CD4-positive, alpha-beta memory T cell (primary cell): Measurements from ENCODE around the gene PEF1. TPM values are rescaled to one million over a fixed set of nuclear protein-coding genes. Genes with fewer than 3 reads are reported as not detected.

Experiments
- CTCF ChIA-PET: fragments of 350-600 bp; sonication (Branson Sonifier 250); formaldehyde crosslinking; loops from one replicate; lab custom pipeline; 2021; ENCODE audit warnings: inconsistent platforms; ENCODE audit not compliant: partially characterized antibody; lab: Charles Lee
- POLR2A ChIA-PET: fragments of 350-600 bp; sonication (Branson Sonifier 250); formaldehyde crosslinking; loops from one replicate; lab custom pipeline; 2021; ENCODE audit not compliant: partially characterized antibody; lab: Charles Lee
- DNase-seq, 5 donors: peaks; one replicate each; pipeline versions ENCODE4 v3.0.0 to v3.0.0-alpha.2; 2020 to 2022; ENCODE audit warnings: mixed read lengths in 1 of 5
- H3K27ac ChIP-seq: one replicate; pipeline ENCODE4 v1.7.0; 2013; ENCODE audit warnings: low read depth, low read length
- H3K27me3 ChIP-seq: 2 replicates; pipeline ENCODE4 v1.7.0; 2013; ENCODE audit warnings: mild to moderate bottlenecking, low read length, moderate library complexity; ENCODE audit not compliant: insufficient read depth
- H3K36me3 ChIP-seq: 2 replicates; pipeline ENCODE4 v1.7.0; 2013; ENCODE audit warnings: mild to moderate bottlenecking, low read length, moderate library complexity; ENCODE audit not compliant: insufficient read depth
- H3K4me1 ChIP-seq: 2 replicates; pipeline ENCODE4 v1.7.0; 2013; ENCODE audit warnings: mild to moderate bottlenecking, low read length, moderate library complexity; ENCODE audit not compliant: insufficient read depth
- H3K4me3 ChIP-seq, 2 donors: one replicate each; pipeline ENCODE4 v1.7.0; 2013; ENCODE audit warnings: low read length in 2 of 2, mild to moderate bottlenecking in 1 of 2
- H3K9me3 ChIP-seq, 2 donors: one replicate each; pipeline ENCODE4 v1.7.0; 2013; ENCODE audit warnings: low read length in 2 of 2, control low read depth in 1 of 2; ENCODE audit not compliant: control insufficient read depth in 1 of 2
- H3K27ac Mint-ChIP-seq, 7 donors: one replicate each; pipeline ENCODE4 v1.8.0; 2020 to 2021; ENCODE audit warnings: mixed read lengths in 7 of 7, mild to moderate bottlenecking in 6 of 7, inconsistent platforms in 3 of 7, moderate library complexity in 3 of 7
- H3K27me3 Mint-ChIP-seq, 2 donors: one replicate each; pipeline ENCODE4 v1.8.0; 2020 to 2021; ENCODE audit warnings: mixed read lengths in 2 of 2
- H3K36me3 Mint-ChIP-seq, 2 donors: one replicate each; pipeline ENCODE4 v1.8.0; 2020 to 2021; ENCODE audit warnings: mixed read lengths in 2 of 2, inconsistent platforms in 1 of 2, mild to moderate bottlenecking in 1 of 2
- H3K4me1 Mint-ChIP-seq, 4 donors: one replicate each; pipeline ENCODE4 v1.8.0; 2020 to 2021; ENCODE audit warnings: mixed read lengths in 4 of 4, mild to moderate bottlenecking in 1 of 4
- H3K4me3 Mint-ChIP-seq, 8 donors: one replicate each; pipeline ENCODE4 v1.8.0; 2020 to 2021; ENCODE audit warnings: mixed read lengths in 8 of 8, mild to moderate bottlenecking in 7 of 8, moderate library complexity in 6 of 8, inconsistent platforms in 3 of 8
- H3K9me3 Mint-ChIP-seq, 8 donors: one replicate each; pipeline ENCODE4 v1.8.0; 2020 to 2021; ENCODE audit warnings: mixed read lengths in 8 of 8, mild to moderate bottlenecking in 5 of 8, inconsistent platforms in 3 of 8, moderate library complexity in 1 of 8
- intact Hi-C: fragments of 100-400 bp; cut with micrococcal nuclease; formaldehyde crosslinking; loops from one replicate; pipeline ENCODE4 v1.15.1; 2023
- polyA plus RNA-seq, 2 donors: library from polyadenylated mRNA; unstranded; fragments of 300-500 nt; fragmentation: Illumina TruSeq; gene quantifications; one replicate each; pipeline ENCODE4 v1.2.3, GENCODE V29; 2021
- total RNA-seq, 2 experiments: library from RNA; stranded (reverse); gene quantifications; one replicate each; pipeline ENCODE4 v1.2.3, GENCODE V29; 2021

PEF1 gene
- total and polyA plus RNA-seq, 4 experiments from 2014 or later, result 39.1 to 124 (median 63.2) TPM

GRCh38 chr1:31672986-31673385 lies 28.3 kb upstream of the PEF1 start:
- peaks cover 11% of the 10 kb centered on the region for H3K4me1 ChIP-seq
- ChIA-PET POLR2A (no interaction called here), CTCF (interaction anchor here (0.8 kb wide), 1 partner anchor 116 kb away, joined by 3 read pairs; no protein-coding TSS in a partner anchor)
- peaks cover 17 to 20% of the 10 kb centered on the region in 2 donors for H3K27me3 Mint-ChIP-seq
- H3K4me3 ChIP-seq, result no peak overlapping the region
- peaks cover 5 to 13% (median 10%) of the 10 kb centered on the region in 4 donors for H3K4me1 Mint-ChIP-seq
- DNase-seq, result no peak
- H3K9me3 ChIP-seq, result no peaks in the 10 kb centered on the region
- no peak overlapping the region for H3K27ac Mint-ChIP-seq
- H3K27me3 ChIP-seq, result peaks cover 5% of the 10 kb centered on the region
- H3K4me3 Mint-ChIP-seq, result no peak overlapping the region
- intact Hi-C loops, result no loop called here
- H3K36me3 Mint-ChIP-seq, result no peaks in the 10 kb centered on the region
- H3K36me3 ChIP-seq, result no peaks in the 10 kb centered on the region
- no peak overlapping the region for H3K27ac ChIP-seq
- peaks cover 0 to 1% (median 0%) of the 10 kb centered on the region in 8 donors for H3K9me3 Mint-ChIP-seq

DNA sequence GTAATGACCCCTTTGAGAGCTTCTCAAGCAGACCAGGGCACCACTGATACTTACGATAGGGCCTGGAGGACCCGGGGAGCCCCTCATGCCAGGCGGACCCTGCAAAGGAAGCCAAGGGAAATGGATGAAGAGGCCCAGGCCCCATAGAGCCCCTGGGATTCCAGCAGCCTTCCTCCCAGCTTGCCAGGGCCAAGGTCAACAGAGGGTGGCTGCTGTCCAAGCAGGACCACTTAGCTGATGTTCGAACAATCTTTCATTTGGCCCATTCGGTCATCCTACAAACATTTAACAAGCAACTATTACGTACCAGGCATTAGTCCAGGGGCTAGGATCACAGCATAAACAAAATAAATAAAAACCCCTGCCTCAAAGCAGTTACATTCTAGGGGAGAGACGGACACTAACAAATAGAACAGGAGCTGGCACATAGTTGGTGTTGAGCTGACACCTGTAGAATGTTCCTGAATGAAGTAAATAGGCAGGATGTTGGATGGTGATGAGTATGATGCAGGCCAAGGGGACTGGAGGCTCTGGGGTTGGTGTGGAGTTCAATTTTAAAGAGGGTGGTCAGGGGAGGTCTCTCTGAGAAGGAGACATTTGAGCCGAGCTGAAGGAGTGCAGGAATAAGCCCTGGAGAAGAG lies 27.0 kb upstream of the PEF1 start:
- Histone ChIP-seq H3K4me3 (no peak overlapping the region), H3K9me3 (no peaks in the 10 kb centered on the region), H3K4me1 (peaks cover 11% of the 10 kb centered on the region), H3K27me3 (peaks cover 5% of the 10 kb centered on the region), H3K27ac (no peak overlapping the region), H3K36me3 (no peaks in the 10 kb centered on the region)
- H3K27ac Mint-ChIP-seq, result no peak overlapping the region
- POLR2A ChIA-PET, result no interaction called here
- peaks cover 17 to 20% of the 10 kb centered on the region in 2 donors for H3K27me3 Mint-ChIP-seq
- H3K9me3 Mint-ChIP-seq, result peaks cover 0 to 1% (median 0%) of the 10 kb centered on the region in 8 donors
- intact Hi-C loops, result no loop called here
- no peak for DNase-seq
- peaks cover 5 to 13% (median 10%) of the 10 kb centered on the region in 4 donors for H3K4me1 Mint-ChIP-seq
- H3K4me3 Mint-ChIP-seq, result no peak overlapping the region
- no peaks in the 10 kb centered on the region for H3K36me3 Mint-ChIP-seq
- CTCF ChIA-PET, result no interaction called here

GRCh38 chr1:31671147-31671546 lies 26.5 kb upstream of the PEF1 start:
- H3K4me3 ChIP-seq, result no peak overlapping the region
- H3K36me3 Mint-ChIP-seq, result no peaks in the 10 kb centered on the region
- peaks cover 5 to 13% (median 10%) of the 10 kb centered on the region in 4 donors for H3K4me1 Mint-ChIP-seq
- H3K4me1 ChIP-seq, result peaks cover 11% of the 10 kb centered on the region
- CTCF ChIA-PET, result no interaction called here
- H3K9me3 ChIP-seq, result no peaks in the 10 kb centered on the region
- POLR2A ChIA-PET, result no interaction called here
- peaks cover 0 to 1% (median 0%) of the 10 kb centered on the region in 8 donors for H3K9me3 Mint-ChIP-seq
- H3K27ac Mint-ChIP-seq, result no peak overlapping the region
- H3K27me3 ChIP-seq, result peaks cover 5% of the 10 kb centered on the region
- H3K27me3 Mint-ChIP-seq, result peaks cover 17 to 20% of the 10 kb centered on the region in 2 donors
- H3K27ac ChIP-seq, result no peak overlapping the region
- peak overlapping the region in 1 of 8 donors; percentile 53 for H3K4me3 Mint-ChIP-seq
- intact Hi-C loops, result no loop called here
- H3K36me3 ChIP-seq, result no peaks in the 10 kb centered on the region
- no peak for DNase-seq

DNA sequence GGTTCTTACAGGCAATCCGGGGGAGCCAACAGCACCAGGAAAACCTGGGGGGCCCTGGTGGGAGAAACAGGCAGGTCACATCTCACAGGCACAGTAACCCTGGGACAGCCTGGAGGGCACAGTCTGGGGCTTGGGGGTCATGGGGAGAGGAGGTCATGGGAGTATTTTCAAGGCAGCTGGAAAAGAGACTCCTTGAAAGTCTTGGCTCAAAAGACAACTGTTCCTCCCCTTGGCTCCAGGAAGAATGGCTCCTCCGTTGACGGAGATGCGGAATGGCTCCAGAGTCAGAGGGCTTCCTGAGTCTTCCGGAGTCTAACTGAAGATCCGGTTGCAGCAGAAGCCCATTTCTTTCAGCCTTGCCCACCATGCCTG lies 25.9 kb upstream of the PEF1 start:
- Mint-ChIP-seq H3K4me3 (peak overlapping the region in 4 of 8 donors; percentile 56 to 75 (median 68)), H3K36me3 (no peaks in the 10 kb centered on the region), H3K27ac (no peak overlapping the region), H3K9me3 (peaks cover 0 to 1% (median 0%) of the 10 kb centered on the region in 8 donors), H3K4me1 (peaks cover 5 to 13% (median 10%) of the 10 kb centered on the region in 4 donors), H3K27me3 (peaks cover 17 to 20% of the 10 kb centered on the region in 2 donors)
- CTCF ChIA-PET, result interaction anchor here (1.2 kb wide), 1 partner anchor 9 kb away, joined by 3 read pairs; no protein-coding TSS in a partner anchor
- Histone ChIP-seq H3K27ac (no peak overlapping the region), H3K9me3 (no peaks in the 10 kb centered on the region), H3K36me3 (no peaks in the 10 kb centered on the region), H3K4me1 (peaks cover 11% of the 10 kb centered on the region), H3K27me3 (peaks cover 5% of the 10 kb centered on the region), H3K4me3 (no peak overlapping the region)
- intact Hi-C loops, result no loop called here
- no peak for DNase-seq
- POLR2A ChIA-PET, result no interaction called here

DNA sequence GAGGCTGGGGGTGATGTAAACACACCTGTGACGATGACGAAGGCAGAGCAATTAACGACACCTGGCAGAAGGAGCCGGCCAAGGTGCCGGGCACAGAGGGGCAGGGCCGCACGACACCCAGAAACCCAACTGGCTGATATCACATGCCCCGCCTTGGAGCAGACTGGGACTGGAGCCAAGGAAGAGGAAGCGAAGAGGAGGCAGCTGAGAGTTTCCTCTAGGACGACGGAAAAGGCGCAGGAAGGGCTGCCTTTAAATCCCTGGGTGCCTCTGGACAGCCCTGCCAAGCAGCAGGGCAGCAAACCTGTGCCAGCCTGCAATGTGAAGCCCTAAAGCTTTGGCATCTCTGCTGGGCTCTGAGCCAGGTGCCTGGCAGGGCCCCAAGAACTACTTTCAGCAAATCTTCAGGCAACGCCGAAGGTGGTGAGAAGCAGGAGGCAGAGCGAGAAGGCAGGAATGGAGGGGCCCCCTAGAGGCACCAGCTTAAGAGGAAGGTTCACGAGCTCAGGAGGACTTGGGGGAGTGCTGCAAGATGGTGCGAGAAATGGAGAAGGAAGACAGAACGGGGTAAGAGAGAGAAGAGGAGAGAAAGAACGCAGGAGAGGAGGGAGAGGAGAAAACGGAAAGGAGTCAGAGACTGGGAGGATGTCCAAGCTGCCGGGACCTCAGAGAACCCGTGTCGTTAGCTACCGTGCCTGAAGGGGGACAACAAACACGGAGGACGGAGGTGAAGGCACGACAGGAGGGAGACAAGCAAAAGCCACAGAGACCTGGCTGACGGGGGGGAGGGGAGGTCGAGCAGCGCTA lies 25.3 kb upstream of the PEF1 start:
- Histone ChIP-seq H3K4me3 (no peak overlapping the region), H3K27me3 (peaks cover 5% of the 10 kb centered on the region), H3K4me1 (peaks cover 11% of the 10 kb centered on the region), H3K9me3 (no peaks in the 10 kb centered on the region), H3K36me3 (no peaks in the 10 kb centered on the region), H3K27ac (no peak overlapping the region)
- ChIA-PET CTCF (interaction anchor here (1.2 to 1.7 kb wide), 2 partner anchors 9 to 119 kb away, joined by 3 to 4 read pairs; no protein-coding TSS in a partner anchor), POLR2A (no interaction called here)
- Mint-ChIP-seq H3K4me1 (peaks cover 5 to 13% (median 10%) of the 10 kb centered on the region in 4 donors), H3K27ac (peak overlapping the region in 4 of 7 donors; percentile 30 to 83 (median 60)), H3K36me3 (no peaks in the 10 kb centered on the region), H3K9me3 (peaks cover 0 to 1% (median 0%) of the 10 kb centered on the region in 8 donors), H3K4me3 (peak overlapping the region in 7 of 8 donors; percentile 35 to 77 (median 66)), H3K27me3 (peaks cover 17 to 20% of the 10 kb centered on the region in 2 donors)
- intact Hi-C loops, result no loop called here
- DNase-seq, result peak in 4 of 5 donors; percentile 18 to 42 (median 25)

GRCh38 chr1:31669433-31669785 lies 24.7 kb upstream of the PEF1 start:
- no peak overlapping the region for H3K4me3 ChIP-seq
- Mint-ChIP-seq H3K9me3 (peaks cover 0 to 1% (median 0%) of the 10 kb centered on the region in 8 donors), H3K27me3 (peaks cover 17 to 20% of the 10 kb centered on the region in 2 donors), H3K4me1 (peaks cover 5 to 13% (median 10%) of the 10 kb centered on the region in 4 donors), H3K27ac (peak overlapping the region in 1 of 7 donors; percentile 30), H3K4me3 (peak overlapping the region in 3 of 8 donors; percentile 22 to 49 (median 41)), H3K36me3 (no peaks in the 10 kb centered on the region)
- DNase-seq, result no peak
- H3K9me3 ChIP-seq, result no peaks in the 10 kb centered on the region
- H3K36me3 ChIP-seq, result no peaks in the 10 kb centered on the region
- no peak overlapping the region for H3K27ac ChIP-seq
- POLR2A ChIA-PET, result no interaction called here
- CTCF ChIA-PET, result interaction anchor here (1.7 kb wide), 1 partner anchor 120 kb away, joined by 4 read pairs; no protein-coding TSS in a partner anchor
- intact Hi-C loops, result no loop called here
- H3K4me1 ChIP-seq, result peaks cover 11% of the 10 kb centered on the region
- peaks cover 5% of the 10 kb centered on the region for H3K27me3 ChIP-seq
